Aorta (tissue), 5 donors: Measurements from ENCODE around the gene DHCR7. TPM values are rescaled to one million over a fixed set of nuclear protein-coding genes. Genes with fewer than 3 reads are reported as not detected.

Experiments used
- ATAC-seq: fragments of 200-7000 bp; cut with Tn5 transposase; one replicate; pipeline ENCODE4 v1.9.1; 2022; ENCODE audit warnings: moderate library complexity; ENCODE audit not compliant: low FRiP score
- DNase-seq, 2 donors: peaks; one replicate each; pipeline ENCODE4 v3.0.0-alpha.2; 2020
- H3K27ac ChIP-seq, 2 donors: one replicate each; pipeline ENCODE4 v1.5.1; 2013; ENCODE audit warnings: low read length in 2 of 2, mild to moderate bottlenecking in 2 of 2, moderate library complexity in 2 of 2, control low read depth in 1 of 2, inconsistent platforms in 1 of 2, low read depth in 1 of 2
- H3K27me3 ChIP-seq, 2 donors: one replicate each; pipeline ENCODE4 v1.6.1; 2013; ENCODE audit warnings: control low read depth in 1 of 2, low read length in 1 of 2, mild to moderate bottlenecking in 1 of 2, moderate library complexity in 1 of 2; ENCODE audit not compliant: insufficient read depth in 2 of 2, control insufficient read depth in 1 of 2
- H3K36me3 ChIP-seq, 2 donors: one replicate each; pipeline ENCODE4 v1.6.1; 2013; ENCODE audit warnings: control low read depth in 1 of 2, low read length in 1 of 2, mild to moderate bottlenecking in 1 of 2; ENCODE audit not compliant: insufficient read depth in 2 of 2, control insufficient read depth in 1 of 2
- H3K4me1 ChIP-seq, 2 donors: one replicate each; pipeline ENCODE4 v1.6.1; 2013; ENCODE audit warnings: low read length in 2 of 2, control low read depth in 1 of 2, mild to moderate bottlenecking in 1 of 2, moderate library complexity in 1 of 2; ENCODE audit not compliant: insufficient read depth in 2 of 2, control insufficient read depth in 1 of 2
- H3K4me3 ChIP-seq, 2 donors: one replicate each; pipeline ENCODE4 v1.5.1; 2013; ENCODE audit warnings: low read length in 2 of 2, control low read depth in 1 of 2, mild to moderate bottlenecking in 1 of 2
- H3K9me3 ChIP-seq: one replicate; pipeline ENCODE4 v1.6.1; 2013; ENCODE audit warnings: mild to moderate bottlenecking, low read length; ENCODE audit not compliant: control insufficient read depth
- WGBS, 2 donors: extraction: QIAGEN DNeasy Blood & Tissue Kit; methylation state at CpG; one replicate each; pipeline ENCODE4 v1.1.7; 2013; 5-methylcytosine and 5-hydroxymethylcytosine counted together
- intact Hi-C, 2 donors: fragments of 100-400 bp; cut with DNase I; formaldehyde crosslinking; loops; one replicate each; pipeline versions ENCODE4 v1.14.2 to v1.15.0; 2022
- polyA plus RNA-seq, 2 donors: library from polyadenylated mRNA; stranded (reverse); fragments of 200-250 nt; gene quantifications; one replicate each; pipeline ENCODE4 v1.2.3, GENCODE V29; 2013
- total RNA-seq, 2 donors: library from RNA; stranded (reverse); fragmentation: NEBNext Ultra II Directional; extraction: Animal tissue kit (Norgen Biotek cat#: 25700); gene quantifications; one replicate each; pipeline ENCODE4 v1.2.1, GENCODE V29; 2021
- donor health status: healthy with polysubstance abuse.
- donor health status: Bipolar disorder and iron deficiency.
- donor health status: DM: no; HTN: no; CAD: no.
- donor health status: DM: no; HTN: no; CAD: no.
- donor health status: DM: yes; HTN: yes; CAD: no.

The DHCR7 gene
- total and polyA plus RNA-seq, 4 donors = 4.2 to 27.8 (median 13.1) TPM

- WGBS, 2 donors = 94 to 95% methylated on average over 19 of the region's 19 CpGs
- Histone ChIP-seq H3K27me3 (no peaks in the 10 kb centered on the region), H3K27ac (no peak overlapping the region), H3K4me1 (no peaks in the 10 kb centered on the region), H3K9me3 (no peaks in the 10 kb centered on the region), H3K4me3 (no peak overlapping the region), H3K36me3 (peaks cover 0 to 5% of the 10 kb centered on the region in 2 donors)
- DNase-seq (no peak), ATAC-seq (no peak)
- intact Hi-C loops = no loop called here
Measured at GRCh38 chr11:71438650-71439049, 9.5 kb downstream of the DHCR7 start.

GRCh38 chr11:71437879-71438278 lies 10.3 kb downstream of the DHCR7 start:
- 79 to 82% methylated on average over 13 of the region's 13 CpGs for WGBS, 2 donors
- H3K36me3 ChIP-seq = peaks cover 0 to 3% of the 10 kb centered on the region in 2 donors
- ATAC-seq = no peak
- H3K27me3 ChIP-seq = no peaks in the 10 kb centered on the region
- no peaks in the 10 kb centered on the region for H3K4me1 ChIP-seq
- no peak overlapping the region for H3K4me3 ChIP-seq
- no peaks in the 10 kb centered on the region for H3K9me3 ChIP-seq
- no peak overlapping the region for H3K27ac ChIP-seq
- DNase-seq = peak in 1 of 2 donors; percentile 58
- intact Hi-C loops = no loop called here

GRCh38 chr11:71437399-71437798 lies 10.8 kb downstream of the DHCR7 start:
- Histone ChIP-seq H3K9me3 (no peaks in the 10 kb centered on the region), H3K36me3 (peaks cover 0 to 3% of the 10 kb centered on the region in 2 donors), H3K27me3 (no peaks in the 10 kb centered on the region), H3K27ac (no peak overlapping the region), H3K4me3 (no peak overlapping the region), H3K4me1 (no peaks in the 10 kb centered on the region)
- DNase-seq = peak in 1 of 2 donors; percentile 46
- no peak for ATAC-seq
- intact Hi-C loops = no loop called here
- 90 to 94% methylated on average over 6 of the region's 6 CpGs for WGBS, 2 donors

GRCh38 chr11:71436861-71437260 lies 11.3 kb downstream of the DHCR7 start:
- H3K27ac ChIP-seq = no peak overlapping the region
- H3K27me3 ChIP-seq = no peaks in the 10 kb centered on the region
- intact Hi-C loops = no loop called here
- H3K4me3 ChIP-seq = no peak overlapping the region
- DNase-seq = no peak
- no peak for ATAC-seq
- H3K4me1 ChIP-seq = no peaks in the 10 kb centered on the region
- no peaks in the 10 kb centered on the region for H3K9me3 ChIP-seq
- WGBS, 2 donors = 91 to 95% methylated on average over 8 of the region's 8 CpGs
- H3K36me3 ChIP-seq = peaks cover 0 to 3% of the 10 kb centered on the region in 2 donors

- no peaks in the 10 kb centered on the region for H3K27me3 ChIP-seq
- DNase-seq = peak in 1 of 2 donors; percentile 75
- H3K27ac ChIP-seq = no peak overlapping the region
- peaks cover 0 to 3% of the 10 kb centered on the region in 2 donors for H3K36me3 ChIP-seq
- WGBS, 2 donors = 94 to 96% methylated on average over 39 of the region's 39 CpGs
- intact Hi-C loops = no loop called here
- H3K4me1 ChIP-seq = no peaks in the 10 kb centered on the region
- H3K9me3 ChIP-seq = no peaks in the 10 kb centered on the region
- no peak for ATAC-seq
- no peak overlapping the region for H3K4me3 ChIP-seq
Measured at GRCh38 chr11:71435278-71435951, 12.8 kb downstream of the DHCR7 start.

- peak in 1 of 2 donors; percentile 66 for DNase-seq
- H3K9me3 ChIP-seq = no peaks in the 10 kb centered on the region
- intact Hi-C loops = no loop called here
- H3K36me3 ChIP-seq = peaks cover 0 to 3% of the 10 kb centered on the region in 2 donors
- no peaks in the 10 kb centered on the region for H3K27me3 ChIP-seq
- ATAC-seq = no peak
- H3K4me1 ChIP-seq = no peaks in the 10 kb centered on the region
- H3K27ac ChIP-seq = no peak overlapping the region
- WGBS, 2 donors = 83 to 93% methylated on average over 18 of the region's 18 CpGs
- no peak overlapping the region for H3K4me3 ChIP-seq
Measured at GRCh38 chr11:71434576-71435130, 13.5 kb downstream of the DHCR7 start.

GRCh38 chr11:71433648-71434450 lies 14.3 kb downstream of the DHCR7 start:
- peak in 1 of 2 donors; percentile 80 for DNase-seq
- WGBS, 2 donors = 92% methylated on average over 19 of the region's 19 CpGs
- peak; percentile 65 for ATAC-seq
- no peaks in the 10 kb centered on the region for H3K4me1 ChIP-seq
- no peak overlapping the region for H3K4me3 ChIP-seq
- H3K36me3 ChIP-seq = peaks cover 0 to 3% of the 10 kb centered on the region in 2 donors
- H3K9me3 ChIP-seq = no peaks in the 10 kb centered on the region
- intact Hi-C loops = no loop called here
- no peak overlapping the region for H3K27ac ChIP-seq
- H3K27me3 ChIP-seq = no peaks in the 10 kb centered on the region

GRCh38 chr11:71432761-71433647 lies 15.2 kb downstream of the DHCR7 start:
- Histone ChIP-seq H3K27ac (no peak overlapping the region), H3K4me3 (no peak overlapping the region), H3K36me3 (peaks cover 0 to 3% of the 10 kb centered on the region in 2 donors), H3K9me3 (no peaks in the 10 kb centered on the region), H3K27me3 (no peaks in the 10 kb centered on the region), H3K4me1 (no peaks in the 10 kb centered on the region)
- intact Hi-C loops = no loop called here
- WGBS, 2 donors = 91 to 97% methylated on average over 7 of the region's 7 CpGs
- DNase-seq = no peak
- no peak for ATAC-seq
